Stomach smooth muscle (tissue), 2 donors: Measurements from ENCODE around the gene ZPBP.

Experiments
- H3K27ac ChIP-seq: one replicate; pipeline ENCODE4 v1.7.0; 2013; ENCODE audit warnings: mild to moderate bottlenecking, low read length, inconsistent platforms
- H3K27me3 ChIP-seq, 2 donors: one replicate each; pipeline ENCODE4 v1.7.0; 2013; ENCODE audit warnings: low read length in 2 of 2; ENCODE audit not compliant: insufficient read depth in 2 of 2, control insufficient read depth in 1 of 2
- H3K36me3 ChIP-seq, 2 donors: one replicate each; pipeline ENCODE4 v1.7.0; 2013; ENCODE audit warnings: low read length in 2 of 2; ENCODE audit not compliant: control insufficient read depth in 2 of 2, insufficient read depth in 2 of 2
- H3K4me1 ChIP-seq: one replicate; pipeline ENCODE4 v1.7.0; 2013; ENCODE audit warnings: low read length; ENCODE audit not compliant: control insufficient read depth, insufficient read depth
- H3K4me3 ChIP-seq, 2 donors: one replicate each; pipeline ENCODE4 v1.7.0; 2013; ENCODE audit warnings: low read length in 2 of 2
- H3K9ac ChIP-seq, 2 donors: one replicate each; pipeline ENCODE4 v1.7.0; 2013; ENCODE audit warnings: low read length in 2 of 2, mild to moderate bottlenecking in 1 of 2
- H3K9me3 ChIP-seq, 2 donors: one replicate each; pipeline ENCODE4 v1.7.0; 2013; ENCODE audit warnings: low read length in 2 of 2; ENCODE audit not compliant: control insufficient read depth in 2 of 2
- donor health status: healthy.
- donor health status: Pancreatic carcinoma.

ZPBP gene

DNA sequence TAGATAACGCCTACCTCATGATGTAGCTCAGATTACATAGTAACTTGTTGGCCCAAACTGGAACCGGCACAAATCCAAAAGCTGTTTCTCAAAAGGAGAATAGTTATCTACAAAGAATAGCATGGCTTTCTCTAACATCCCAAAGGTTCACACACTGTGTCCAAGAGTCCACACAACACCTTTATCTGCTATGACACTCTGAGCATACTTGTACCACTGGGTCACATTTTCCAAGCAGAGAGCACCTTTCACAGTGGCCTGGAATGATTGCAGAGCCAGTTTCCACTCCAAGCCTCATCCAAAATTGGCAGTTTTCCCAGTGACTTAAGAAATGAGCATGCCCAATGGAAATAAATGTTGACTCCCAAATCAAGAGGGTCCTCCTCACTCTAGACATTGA lies 164.3 kb downstream of the ZPBP start:
- no peaks in the 10 kb centered on the region for H3K9me3 ChIP-seq
- no peaks in the 10 kb centered on the region for H3K36me3 ChIP-seq
- H3K4me1 ChIP-seq: no peaks in the 10 kb centered on the region
- H3K27ac ChIP-seq: no peak overlapping the region
- H3K27me3 ChIP-seq: no peaks in the 10 kb centered on the region
- H3K4me3 ChIP-seq: no peak overlapping the region
- H3K9ac ChIP-seq: no peak overlapping the region

DNA sequence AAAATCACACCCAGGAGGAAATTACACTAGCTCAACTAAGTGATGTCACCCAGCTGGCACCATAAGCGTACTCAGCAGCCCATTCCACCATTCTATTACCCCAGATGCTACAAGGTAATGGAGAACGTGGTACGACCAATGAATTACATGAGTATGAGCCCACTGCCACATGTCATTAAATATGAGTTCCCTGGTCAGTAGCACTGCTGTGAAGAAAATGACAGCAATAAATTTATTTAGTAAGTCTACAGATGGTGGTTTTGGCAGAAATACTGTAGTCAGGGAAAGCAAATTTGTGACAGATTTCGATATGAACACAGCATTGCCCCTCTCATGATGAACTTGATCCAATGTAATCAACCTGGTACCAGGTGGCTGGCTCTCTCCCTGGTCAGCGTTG lies 165.4 kb downstream of the ZPBP start:
- H3K36me3 ChIP-seq: no peaks in the 10 kb centered on the region
- H3K4me3 ChIP-seq: no peak overlapping the region
- H3K27me3 ChIP-seq: no peaks in the 10 kb centered on the region
- no peak overlapping the region for H3K9ac ChIP-seq
- no peak overlapping the region for H3K27ac ChIP-seq
- no peaks in the 10 kb centered on the region for H3K9me3 ChIP-seq
- no peaks in the 10 kb centered on the region for H3K4me1 ChIP-seq

DNA sequence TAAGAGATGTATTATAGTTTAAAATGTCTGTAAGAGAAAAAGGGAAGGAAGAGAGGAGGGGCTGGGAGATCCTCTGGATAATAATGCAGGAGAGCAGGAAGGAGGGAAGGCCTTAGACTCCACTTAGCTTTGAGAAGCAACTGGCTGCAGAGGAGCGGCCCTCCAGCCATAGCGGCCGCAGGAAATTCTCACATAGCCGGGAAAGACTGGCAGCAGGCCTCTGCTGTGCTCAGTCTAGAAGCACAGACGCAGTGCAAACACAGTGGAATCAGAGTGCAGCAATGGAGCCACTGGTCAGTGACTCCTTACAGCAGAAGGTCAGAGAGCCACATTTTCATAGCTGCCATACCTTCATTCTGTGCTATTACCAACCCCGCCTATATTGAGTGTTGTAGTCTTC lies 166.3 kb downstream of the ZPBP start:
- Histone ChIP-seq H3K4me3 (no peak overlapping the region), H3K4me1 (no peaks in the 10 kb centered on the region), H3K9me3 (no peaks in the 10 kb centered on the region), H3K9ac (no peak overlapping the region), H3K36me3 (no peaks in the 10 kb centered on the region), H3K27me3 (no peaks in the 10 kb centered on the region), H3K27ac (no peak overlapping the region)

DNA sequence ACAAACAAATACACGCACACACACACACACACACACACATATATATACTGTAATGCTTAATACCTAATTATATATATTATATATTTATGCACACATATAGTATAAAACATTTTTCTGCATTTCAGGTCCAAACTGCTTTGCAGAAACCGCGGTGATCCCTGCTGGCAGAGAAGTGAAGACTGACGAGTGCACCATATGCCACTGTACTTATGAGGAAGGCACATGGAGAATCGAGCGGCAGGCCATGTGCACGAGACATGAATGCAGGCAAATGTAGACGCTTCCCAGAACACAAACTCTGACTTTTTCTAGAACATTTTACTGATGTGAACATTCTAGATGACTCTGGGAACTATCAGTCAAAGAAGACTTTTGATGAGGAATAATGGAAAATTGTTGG lies 181.1 kb downstream of the ZPBP start:
- H3K4me3 ChIP-seq: no peak overlapping the region
- H3K27me3 ChIP-seq: no peaks in the 10 kb centered on the region
- no peaks in the 10 kb centered on the region for H3K36me3 ChIP-seq
- H3K4me1 ChIP-seq: no peaks in the 10 kb centered on the region
- no peaks in the 10 kb centered on the region for H3K9me3 ChIP-seq
- no peak overlapping the region for H3K27ac ChIP-seq
- H3K9ac ChIP-seq: no peak overlapping the region

DNA sequence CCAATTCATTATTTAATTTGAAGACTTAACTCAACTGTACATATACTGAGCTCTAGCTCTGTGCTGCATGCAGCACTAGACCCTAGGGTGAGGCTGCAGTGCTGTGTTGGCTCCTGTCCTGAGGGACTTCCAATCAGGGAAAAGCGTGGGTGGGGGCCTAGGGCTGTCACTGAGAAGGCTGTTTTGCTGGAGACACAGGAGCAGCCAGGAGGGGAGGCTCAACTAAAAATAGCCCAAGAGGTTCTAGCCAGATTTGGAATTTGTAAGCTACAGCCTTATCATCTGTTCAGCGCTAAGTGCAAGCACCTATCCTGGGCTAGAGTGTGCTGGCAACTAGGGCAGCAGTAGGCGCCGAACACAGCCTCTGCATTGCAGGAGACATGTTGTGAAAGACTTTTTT lies 198.5 kb downstream of the ZPBP start:
- H3K4me3 ChIP-seq: no peak overlapping the region
- H3K9ac ChIP-seq: no peak overlapping the region
- no peaks in the 10 kb centered on the region for H3K4me1 ChIP-seq
- no peaks in the 10 kb centered on the region for H3K27me3 ChIP-seq
- no peaks in the 10 kb centered on the region for H3K9me3 ChIP-seq
- no peaks in the 10 kb centered on the region for H3K36me3 ChIP-seq
- H3K27ac ChIP-seq: no peak overlapping the region

DNA sequence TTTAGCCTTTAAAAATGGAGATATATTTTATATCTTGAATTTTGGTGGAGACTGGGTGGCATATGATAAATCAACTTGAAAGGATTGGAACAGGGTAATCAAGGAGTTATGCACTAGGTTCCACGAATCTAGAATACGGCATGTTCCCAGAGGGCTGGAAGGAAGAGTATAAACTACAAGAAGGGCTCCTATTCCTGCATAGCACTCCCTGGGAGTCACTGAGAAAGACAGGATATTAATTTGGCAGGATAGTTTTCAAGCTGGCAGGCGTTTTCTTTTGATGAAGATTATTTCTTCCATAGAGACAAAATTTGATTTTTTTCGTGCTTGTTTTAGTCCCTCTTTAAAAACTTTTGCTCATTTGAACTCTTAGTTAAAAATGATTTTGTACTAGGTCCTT lies 199.9 kb downstream of the ZPBP start:
- H3K9ac ChIP-seq: no peak overlapping the region
- H3K27me3 ChIP-seq: no peaks in the 10 kb centered on the region

DNA sequence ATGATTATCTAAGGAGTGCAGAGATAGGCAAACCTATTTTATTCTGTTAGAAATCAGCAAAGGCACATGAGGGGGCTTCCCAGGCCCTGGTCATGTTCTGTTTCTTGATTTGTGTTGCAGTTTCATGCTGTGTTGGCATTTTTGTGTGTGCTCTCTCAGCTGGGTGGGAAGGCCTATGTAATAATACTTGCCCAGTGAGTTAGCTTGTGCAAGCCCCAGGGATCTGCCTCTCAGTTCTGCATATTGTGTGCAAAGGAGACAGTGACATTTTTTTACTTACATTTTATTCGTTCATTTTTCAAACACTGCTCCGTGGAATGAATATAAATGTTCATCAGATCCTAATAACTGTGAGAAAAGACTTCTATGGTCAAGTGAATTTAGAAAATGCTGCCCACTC lies 200.6 kb downstream of the ZPBP start:
- no peak overlapping the region for H3K9ac ChIP-seq
- no peaks in the 10 kb centered on the region for H3K36me3 ChIP-seq
- H3K4me1 ChIP-seq: no peaks in the 10 kb centered on the region
- H3K27ac ChIP-seq: no peak overlapping the region
- H3K4me3 ChIP-seq: no peak overlapping the region
- H3K27me3 ChIP-seq: no peaks in the 10 kb centered on the region
- H3K9me3 ChIP-seq: no peaks in the 10 kb centered on the region

More for the DNA sequence above, 199.9 kb downstream of the ZPBP start:
- Histone ChIP-seq H3K4me1 (no peaks in the 10 kb centered on the region), H3K9me3 (no peaks in the 10 kb centered on the region), H3K4me3 (no peak overlapping the region), H3K36me3 (no peaks in the 10 kb centered on the region), H3K27ac (no peak overlapping the region)
